ENCODE results near the gene ADAM12. TPM values are rescaled to one million over a fixed set of nuclear protein-coding genes. Genes with fewer than 3 reads are reported as not detected.

The ADAM12 gene
- polyA plus RNA-seq, 1 of the 3 experiments (the other 2 are of a cell fraction): 25.0 TPM

GRCh38 chr10:126034586-126034985 is 353.7 kb downstream of the ADAM12 start:
- TF ChIP-seq TAF1 (IDR thresholded peaks at IDR 0.05; ENCODE audit: borderline replicate concordance, low read depth, low read length) (no peak), MXI1 (IDR thresholded peaks at IDR 0.05; ENCODE audit: low read depth, low read length) (no peak), TCF12 (IDR thresholded peaks at IDR 0.05) (no peak), EZH2phosphoT487 (IDR thresholded peaks at IDR 0.05; ENCODE audit: borderline replicate concordance, low read depth) (no peak), NRF1 (IDR thresholded peaks at IDR 0.05; ENCODE audit: low read depth, low read length) (no peak), CTCF (IDR thresholded peaks at IDR 0.05) (no peak), CHD2 (IDR thresholded peaks at IDR 0.05; ENCODE audit: low read length, partially characterized antibody) (no peak), ELF1 (IDR thresholded peaks at IDR 0.05) (no peak), REST (IDR thresholded peaks at IDR 0.05; ENCODE audit: low read depth, low read length) (no peak), FOSL2 (IDR thresholded peaks at IDR 0.05; ENCODE audit: borderline replicate concordance, low read depth) (no peak), PBX3 (IDR thresholded peaks at IDR 0.05) (no peak), RFX5 (IDR thresholded peaks at IDR 0.05; ENCODE audit: low read length) (no peak), FOXM1 (IDR thresholded peaks at IDR 0.05; ENCODE audit: low read depth) (no peak), USF1 (IDR thresholded peaks at IDR 0.05; ENCODE audit: borderline replicate concordance, low read depth) (no peak), MEF2A (IDR thresholded peaks at IDR 0.05; ENCODE audit: borderline replicate concordance, low read depth) (no peak)
- no peak overlapping the region for H3K4me2 ChIP-seq
- ChIA-PET POLR2A (no interaction called here), CTCF (no interaction called here)
- H3K79me2 ChIP-seq (ENCODE audit: insufficient read depth): no peaks in the 10 kb centered on the region
- 82% methylated on average over 2 of the region's 2 CpGs for WGBS (ENCODE audit: low lambda C conversion rate)
- DNase-seq: no peak
- H4K20me1 ChIP-seq (ENCODE audit: insufficient read depth): no peaks in the 10 kb centered on the region
- peaks cover 22 to 24% of the 10 kb centered on the region in 2 experiments for H3K36me3 ChIP-seq (replicated peaks in 1 of 2; ENCODE audit: control insufficient read depth in 1 of 2, insufficient read depth in 2 of 2, low read length in 1 of 2)
- H3K9me2 ChIP-seq: no peaks in the 10 kb centered on the region
- H2AFZ ChIP-seq (ENCODE audit: low read depth): no peak overlapping the region
- H3K4me3 ChIP-seq (ENCODE audit: low read depth in 2 of 2, low read length in 1 of 2): no peak overlapping the region
- no peak overlapping the region for H3K9ac ChIP-seq
- no peak overlapping the region for H3K27ac ChIP-seq (ENCODE audit: low read depth in 2 of 2, low read length in 1 of 2)
- no peaks in the 10 kb centered on the region for H3F3A ChIP-seq (replicated peaks; ENCODE audit: insufficient read depth)
- H3K27me3 ChIP-seq (ENCODE audit: insufficient read depth): no peaks in the 10 kb centered on the region
- peaks cover 7% of the 10 kb centered on the region; the same call in 1 of the 2 replicates for H3K9me3 ChIP-seq
- H3K4me1 ChIP-seq (ENCODE audit: control insufficient read depth in 1 of 2, insufficient read depth in 2 of 2, low read depth in 1 of 2, low read length in 1 of 2): no peaks in the 10 kb centered on the region

Data from SK-N-SH (cell line).